ENCODE data around the gene SCNN1G.

- TF ChIP-seq CTCF (conservative IDR thresholded peaks at IDR 0.05 in 1 of 2, IDR thresholded peaks at IDR 0.05 in 1 of 2; ENCODE audit: low read depth in 1 of 2, low read length in 2 of 2): no peak
- no peak for TF ChIP-seq EZH2 (IDR thresholded peaks at IDR 0.05; ENCODE audit: low read length, missing control alignments)
These were observed 3.6 kb downstream of the SCNN1G start for GRCh38 chr16:23186171-23186570.

All from fibroblast of lung (primary cell).